Esophagus squamous epithelium (tissue), 4 donors: Measurements from ENCODE around the gene NFRKB.

ENCODE experiments used
- POLR2A ChIP-seq, 4 donors: fragments of 450-650 bp; IDR thresholded peaks; one replicate each; pipeline ENCODE4 v1.6.1; 2017; ENCODE audit warnings: antibody characterized with exemption in 4 of 4, mild to moderate bottlenecking in 4 of 4, moderate library complexity in 3 of 4
- TF ChIP-seq, protein P1 (sequence below), 6 experiments: fragments of 450-650 bp in 4 of 6; fragments of 200-600 bp in 2 of 6; sonication (generic) in 2 of 6; IDR thresholded peaks; one replicate each; pipeline ENCODE4 v1.5.1; 2016 to 2019; ENCODE audit warnings: antibody characterized with exemption in 6 of 6, mild to moderate bottlenecking in 4 of 6, moderate library complexity in 4 of 6

DNA sequence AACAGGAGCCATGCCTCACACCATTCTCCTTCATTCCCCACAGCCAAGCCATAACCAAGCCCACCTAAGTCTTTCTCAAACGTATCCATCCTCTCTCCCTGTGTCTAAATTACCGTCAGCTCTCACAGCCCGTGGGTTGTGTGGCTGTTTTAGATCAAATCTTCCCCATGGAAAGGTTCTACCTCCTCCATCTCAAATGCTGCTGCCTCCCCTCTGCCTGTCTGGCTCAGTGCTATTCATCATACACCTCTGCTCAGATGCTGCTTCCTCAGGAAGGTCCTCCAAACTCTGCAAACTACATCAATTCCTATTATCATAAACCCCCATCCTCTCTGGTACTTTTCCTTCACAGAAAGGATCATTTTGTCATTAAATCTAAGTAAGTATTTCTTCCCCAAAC lies 15.1 kb downstream of the NFRKB start:
- TF ChIP-seq, protein P1, sequence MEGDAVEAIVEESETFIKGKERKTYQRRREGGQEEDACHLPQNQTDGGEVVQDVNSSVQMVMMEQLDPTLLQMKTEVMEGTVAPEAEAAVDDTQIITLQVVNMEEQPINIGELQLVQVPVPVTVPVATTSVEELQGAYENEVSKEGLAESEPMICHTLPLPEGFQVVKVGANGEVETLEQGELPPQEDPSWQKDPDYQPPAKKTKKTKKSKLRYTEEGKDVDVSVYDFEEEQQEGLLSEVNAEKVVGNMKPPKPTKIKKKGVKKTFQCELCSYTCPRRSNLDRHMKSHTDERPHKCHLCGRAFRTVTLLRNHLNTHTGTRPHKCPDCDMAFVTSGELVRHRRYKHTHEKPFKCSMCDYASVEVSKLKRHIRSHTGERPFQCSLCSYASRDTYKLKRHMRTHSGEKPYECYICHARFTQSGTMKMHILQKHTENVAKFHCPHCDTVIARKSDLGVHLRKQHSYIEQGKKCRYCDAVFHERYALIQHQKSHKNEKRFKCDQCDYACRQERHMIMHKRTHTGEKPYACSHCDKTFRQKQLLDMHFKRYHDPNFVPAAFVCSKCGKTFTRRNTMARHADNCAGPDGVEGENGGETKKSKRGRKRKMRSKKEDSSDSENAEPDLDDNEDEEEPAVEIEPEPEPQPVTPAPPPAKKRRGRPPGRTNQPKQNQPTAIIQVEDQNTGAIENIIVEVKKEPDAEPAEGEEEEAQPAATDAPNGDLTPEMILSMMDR (IDR thresholded peaks at IDR 0.05), result no peak
- TF ChIP-seq POLR2A (IDR thresholded peaks at IDR 0.05), result no peak
